ENCODE results near the gene JPT2.

- TF ChIP-seq CTCF (IDR thresholded peaks at IDR 0.05): no peak
- no peak for TF ChIP-seq POLR2A (IDR thresholded peaks at IDR 0.05)
Measured at GRCh38 chr16:1678500-1679098, 520 bp downstream of the JPT2 start.
